Activated T-cell treated with anti-CD3 and anti-CD28 coated beads, Interleukin-2, amount 50 U/mL, for 4 hours (primary cell): ENCODE data around the gene CCDC33. TPM values are rescaled to one million over a fixed set of nuclear protein-coding genes. Genes with fewer than 3 reads are reported as not detected.

ENCODE experiments used
- ATAC-seq, 2 donors: fragments of 200-7000 bp; cut with Tn5 transposase; one replicate each; pipeline ENCODE4 v1.10.0; 2021
- DNase-seq: peaks from one replicate; pipeline ENCODE4 v3.0.0-alpha.2; 2020
- H3K27me3 Mint-ChIP-seq: one replicate; pipeline ENCODE4 v1.8.0; 2021; ENCODE audit warnings: low read depth, mixed read lengths
- H3K36me3 Mint-ChIP-seq: one replicate; pipeline ENCODE4 v1.8.0; 2022; ENCODE audit warnings: mixed read lengths; ENCODE audit not compliant: insufficient read depth
- H3K4me1 Mint-ChIP-seq: one replicate; pipeline ENCODE4 v1.8.0; 2021; ENCODE audit warnings: low read depth, mixed read lengths
- H3K4me3 Mint-ChIP-seq: one replicate; pipeline ENCODE4 v1.8.0; 2021; ENCODE audit warnings: mild to moderate bottlenecking, moderate library complexity, mixed read lengths
- H3K9me3 Mint-ChIP-seq: one replicate; pipeline ENCODE4 v1.8.0; 2021; ENCODE audit warnings: mixed read lengths
- total RNA-seq, 3 donors: library from RNA; stranded (reverse); gene quantifications; one replicate each; pipeline ENCODE4 v1.2.1, GENCODE V29; 2021

CCDC33 gene
- total RNA-seq = not detected

- Mint-ChIP-seq H3K36me3 (no peaks in the 10 kb centered on the region), H3K4me3 (no peak within 1 kb of the TSS), H3K27me3 (no peaks in the 10 kb centered on the region), H3K4me1 (no peaks in the 10 kb centered on the region), H3K9me3 (no peaks in the 10 kb centered on the region)
- ATAC-seq (no peak), DNase-seq (no peak)
Measured at GRCh38 chr15:74235962-74236361, at the start of gene CCDC33. Gene CCDC33, plus strand, starts transcription at chr15:74236326. Its CDS starts 394 bp downstream, at chr15:74236720.

DNA sequence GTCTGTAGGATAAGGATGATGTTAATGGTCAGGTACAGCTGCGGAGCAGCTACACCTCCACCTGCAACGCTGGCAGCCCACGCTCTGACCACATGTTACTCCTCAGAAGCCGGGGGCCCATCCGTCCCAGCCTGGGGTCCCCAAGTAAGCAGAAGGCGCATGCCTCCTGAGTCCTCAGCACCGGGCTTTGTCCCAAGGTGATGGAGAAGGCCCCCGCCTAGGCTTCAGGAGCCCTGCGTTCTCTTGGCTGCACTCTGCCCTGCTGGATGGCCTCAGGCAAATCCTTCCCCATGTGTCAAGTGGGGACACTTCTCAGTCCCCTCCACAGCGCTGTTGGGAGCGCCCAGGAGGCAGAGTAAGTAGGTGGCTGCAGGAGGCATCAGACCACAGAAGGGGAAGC is 47.9 kb upstream of the CCDC33 start:
- no peak overlapping the region for H3K4me3 Mint-ChIP-seq
- DNase-seq (no peak), ATAC-seq (no peak)
- no peaks in the 10 kb centered on the region for H3K36me3 Mint-ChIP-seq
- no peaks in the 10 kb centered on the region for H3K27me3 Mint-ChIP-seq
- H3K4me1 Mint-ChIP-seq = no peaks in the 10 kb centered on the region
- no peaks in the 10 kb centered on the region for H3K9me3 Mint-ChIP-seq

- no peak overlapping the region for H3K4me3 Mint-ChIP-seq
- H3K36me3 Mint-ChIP-seq = no peaks in the 10 kb centered on the region
- DNase-seq (no peak), ATAC-seq (no peak)
- no peaks in the 10 kb centered on the region for H3K9me3 Mint-ChIP-seq
- no peaks in the 10 kb centered on the region for H3K27me3 Mint-ChIP-seq
- no peaks in the 10 kb centered on the region for H3K4me1 Mint-ChIP-seq
Measured at GRCh38 chr15:74191798-74192197, 44.3 kb upstream of the CCDC33 start.

- H3K27me3 Mint-ChIP-seq = no peaks in the 10 kb centered on the region
- no peak overlapping the region for H3K4me3 Mint-ChIP-seq
- H3K36me3 Mint-ChIP-seq = no peaks in the 10 kb centered on the region
- DNase-seq (no peak), ATAC-seq (no peak)
- H3K4me1 Mint-ChIP-seq = no peaks in the 10 kb centered on the region
- no peaks in the 10 kb centered on the region for H3K9me3 Mint-ChIP-seq
Measured at GRCh38 chr15:74192751-74193150, 43.4 kb upstream of the CCDC33 start.

- H3K9me3 Mint-ChIP-seq = no peaks in the 10 kb centered on the region
- no peaks in the 10 kb centered on the region for H3K36me3 Mint-ChIP-seq
- no peak overlapping the region for H3K4me3 Mint-ChIP-seq
- H3K4me1 Mint-ChIP-seq = no peaks in the 10 kb centered on the region
- ATAC-seq (no peak), DNase-seq (no peak)
- no peaks in the 10 kb centered on the region for H3K27me3 Mint-ChIP-seq
Measured at GRCh38 chr15:74193299-74193718, 42.8 kb upstream of the CCDC33 start.

DNA sequence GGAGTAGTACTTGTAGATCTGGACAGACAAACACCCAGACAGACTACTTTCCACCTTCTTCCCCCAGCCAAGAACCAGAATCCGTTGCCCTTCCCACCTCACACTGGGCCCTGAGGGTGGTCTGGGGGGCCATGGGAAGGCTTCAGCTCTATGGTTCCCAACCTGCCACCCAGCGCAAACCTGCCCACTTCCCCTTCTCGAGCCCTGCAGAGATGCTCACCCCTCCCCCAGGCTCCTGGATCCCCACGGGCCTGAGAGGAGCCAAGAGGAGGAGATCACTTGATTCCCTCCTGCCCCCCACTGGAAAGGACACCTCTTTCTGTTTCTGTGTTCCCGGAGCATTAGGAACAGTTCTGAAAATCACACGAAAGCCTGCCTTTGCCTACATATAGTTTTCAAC is 42.2 kb upstream of the CCDC33 start:
- ATAC-seq (no peak), DNase-seq (no peak)
- no peaks in the 10 kb centered on the region for H3K9me3 Mint-ChIP-seq
- H3K4me1 Mint-ChIP-seq = no peaks in the 10 kb centered on the region
- no peak overlapping the region for H3K4me3 Mint-ChIP-seq
- no peaks in the 10 kb centered on the region for H3K36me3 Mint-ChIP-seq
- H3K27me3 Mint-ChIP-seq = no peaks in the 10 kb centered on the region

GRCh38 chr15:74194572-74195559 is 41.3 kb upstream of the CCDC33 start:
- ATAC-seq (no peak), DNase-seq (no peak)
- Mint-ChIP-seq H3K4me3 (no peak overlapping the region), H3K36me3 (no peaks in the 10 kb centered on the region), H3K27me3 (peaks cover 3% of the 10 kb centered on the region), H3K4me1 (no peaks in the 10 kb centered on the region), H3K9me3 (no peaks in the 10 kb centered on the region)

- H3K9me3 Mint-ChIP-seq = no peaks in the 10 kb centered on the region
- peaks cover 3% of the 10 kb centered on the region for H3K27me3 Mint-ChIP-seq
- no peaks in the 10 kb centered on the region for H3K4me1 Mint-ChIP-seq
- no peak overlapping the region for H3K4me3 Mint-ChIP-seq
- no peaks in the 10 kb centered on the region for H3K36me3 Mint-ChIP-seq
- no peak for ATAC-seq
- DNase-seq = no peak
Measured at GRCh38 chr15:74196175-74196574, 40.0 kb upstream of the CCDC33 start.

GRCh38 chr15:74197176-74197965 is 38.8 kb upstream of the CCDC33 start:
- no peaks in the 10 kb centered on the region for H3K36me3 Mint-ChIP-seq
- ATAC-seq (no peak), DNase-seq (no peak)
- H3K4me1 Mint-ChIP-seq = no peaks in the 10 kb centered on the region
- no peak overlapping the region for H3K4me3 Mint-ChIP-seq
- peaks cover 6% of the 10 kb centered on the region for H3K27me3 Mint-ChIP-seq
- no peaks in the 10 kb centered on the region for H3K9me3 Mint-ChIP-seq

- ATAC-seq (no peak), DNase-seq (no peak)
- Mint-ChIP-seq H3K27me3 (peaks cover 9% of the 10 kb centered on the region), H3K4me1 (no peaks in the 10 kb centered on the region), H3K9me3 (no peaks in the 10 kb centered on the region), H3K4me3 (no peak overlapping the region), H3K36me3 (no peaks in the 10 kb centered on the region)
Measured at GRCh38 chr15:74199297-74199652, 36.9 kb upstream of the CCDC33 start.

GRCh38 chr15:74200412-74200815 is 35.7 kb upstream of the CCDC33 start:
- Mint-ChIP-seq H3K4me3 (no peak overlapping the region), H3K36me3 (no peaks in the 10 kb centered on the region), H3K4me1 (no peaks in the 10 kb centered on the region), H3K27me3 (peaks cover 9% of the 10 kb centered on the region), H3K9me3 (no peaks in the 10 kb centered on the region)
- ATAC-seq (no peak), DNase-seq (no peak)

GRCh38 chr15:74200871-74201419 is 35.2 kb upstream of the CCDC33 start:
- ATAC-seq = no peak
- Mint-ChIP-seq H3K4me3 (no peak overlapping the region), H3K27me3 (peaks cover 9% of the 10 kb centered on the region), H3K9me3 (no peaks in the 10 kb centered on the region), H3K36me3 (no peaks in the 10 kb centered on the region), H3K4me1 (no peaks in the 10 kb centered on the region)
- no peak for DNase-seq

DNA sequence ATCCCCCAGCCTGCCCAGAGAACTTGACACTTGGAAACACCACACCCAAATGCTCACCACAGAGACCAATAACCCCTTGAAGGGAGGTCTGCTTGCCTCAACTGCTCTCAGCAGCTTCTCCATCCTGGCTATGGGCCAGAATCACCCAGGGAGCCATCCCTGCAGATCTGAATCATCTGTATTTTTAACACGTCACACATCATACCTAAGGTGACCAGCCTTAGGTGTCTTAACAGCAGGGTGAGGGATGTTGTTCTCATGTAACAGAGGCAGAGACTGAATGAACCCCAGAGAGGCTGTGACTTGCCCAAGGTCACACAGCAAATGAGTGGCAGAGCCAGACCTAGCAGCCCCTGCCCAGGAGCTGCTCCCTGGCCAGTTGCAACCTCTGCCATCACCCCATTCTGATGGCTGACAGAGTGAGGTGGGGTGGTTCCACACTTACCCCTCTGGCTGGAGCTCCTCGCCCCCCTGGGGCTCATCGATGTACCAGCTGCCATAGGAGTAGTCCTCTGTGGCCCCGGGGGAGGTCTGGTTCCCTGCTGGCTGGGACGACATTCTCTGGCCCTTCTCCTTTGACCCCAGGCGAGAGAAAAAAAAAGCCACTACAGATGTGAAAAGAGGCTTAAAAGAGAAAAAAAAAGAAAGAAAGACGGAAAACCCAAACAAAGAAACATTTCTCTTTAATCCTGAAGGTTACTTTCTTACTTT is 34.3 kb upstream of the CCDC33 start:
- Mint-ChIP-seq H3K4me1 (no peaks in the 10 kb centered on the region), H3K36me3 (no peaks in the 10 kb centered on the region), H3K4me3 (no peak overlapping the region), H3K27me3 (peaks cover 9% of the 10 kb centered on the region), H3K9me3 (no peaks in the 10 kb centered on the region)
- ATAC-seq (no peak), DNase-seq (no peak)
